ENCODE measurements around the gene CCDC13.

CCDC13 gene

DNA sequence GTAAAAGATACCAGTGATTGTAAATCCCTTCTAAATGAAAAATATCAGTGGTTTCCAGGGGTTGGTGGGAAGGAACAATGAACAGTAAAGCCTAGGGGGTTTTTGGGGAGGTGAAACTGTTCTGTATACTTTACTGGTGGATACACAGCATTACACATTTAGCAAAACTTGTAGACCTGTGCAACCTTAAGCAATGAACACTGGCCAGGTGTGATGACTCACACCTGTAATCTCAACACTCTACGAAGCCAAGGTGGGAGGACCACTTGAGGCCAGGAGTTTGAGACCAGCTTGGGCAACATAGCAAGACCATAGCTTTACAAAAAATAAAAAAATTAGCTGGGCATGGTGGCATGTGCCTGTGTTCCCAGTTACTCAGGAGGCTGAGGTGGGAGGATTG is 1.8 kb downstream of the CCDC13 start:
- Histone ChIP-seq H3K4me3 (ENCODE audit: insufficient read depth, low read depth, low read length, poor library complexity, severe bottlenecking) (no peak overlapping the region), H3K9me3 (ENCODE audit: control insufficient read depth, low read length) (no peaks in the 10 kb centered on the region), H3K27me3 (replicated peaks; ENCODE audit: control insufficient read depth, insufficient read depth, low read length, poor library complexity, severe bottlenecking) (no peaks in the 10 kb centered on the region), H3K4me1 (ENCODE audit: control insufficient read depth, insufficient read depth, low read length, poor library complexity, severe bottlenecking) (no peaks in the 10 kb centered on the region), H3K36me3 (ENCODE audit: control insufficient read depth, insufficient read depth, low read length) (no peaks in the 10 kb centered on the region), H3K27ac (ENCODE audit: insufficient read depth, low read length, poor library complexity, severe bottlenecking) (no peak overlapping the region)
- no peak for DNase-seq

DNA sequence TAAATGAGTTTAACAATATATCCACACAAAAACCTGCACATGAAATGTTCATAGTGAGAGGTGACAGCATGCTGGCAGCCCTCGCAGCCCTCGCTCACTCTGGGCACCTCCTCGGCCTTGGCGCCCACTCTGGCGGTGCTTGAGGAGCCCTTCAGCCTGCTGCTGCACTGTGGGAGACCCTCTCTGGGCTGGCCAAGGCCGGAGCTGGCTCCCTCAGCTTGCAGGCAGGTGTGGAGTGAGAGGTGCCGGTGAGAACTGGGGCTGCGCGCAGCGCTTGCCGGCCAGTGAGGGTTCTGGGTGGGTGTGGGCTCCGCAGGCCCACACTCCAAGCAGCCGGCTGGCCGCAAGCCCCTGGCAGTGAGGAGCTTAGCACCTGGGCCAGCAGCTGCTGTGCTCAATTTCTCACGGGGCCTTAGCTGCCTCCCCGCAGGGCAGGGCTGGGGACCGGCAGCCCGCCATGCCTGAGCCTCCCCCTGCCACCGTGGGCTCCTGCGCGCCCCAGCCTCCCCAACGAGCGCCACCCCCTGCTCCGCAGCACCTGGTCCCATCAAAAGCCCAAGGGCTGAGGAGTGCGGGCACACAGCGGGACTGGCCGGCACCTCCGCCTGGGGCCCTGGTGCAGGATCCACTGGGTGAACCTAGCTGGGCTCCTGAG is 3.4 kb downstream of the CCDC13 start:
- Histone ChIP-seq H3K4me1 (ENCODE audit: control insufficient read depth, insufficient read depth, low read length, poor library complexity, severe bottlenecking) (no peaks in the 10 kb centered on the region), H3K27me3 (replicated peaks; ENCODE audit: control insufficient read depth, insufficient read depth, low read length, poor library complexity, severe bottlenecking) (no peaks in the 10 kb centered on the region), H3K4me3 (ENCODE audit: insufficient read depth, low read depth, low read length, poor library complexity, severe bottlenecking) (no peak overlapping the region), H3K9me3 (ENCODE audit: control insufficient read depth, low read length) (no peaks in the 10 kb centered on the region), H3K36me3 (ENCODE audit: control insufficient read depth, insufficient read depth, low read length) (no peaks in the 10 kb centered on the region), H3K27ac (ENCODE audit: insufficient read depth, low read length, poor library complexity, severe bottlenecking) (no peak overlapping the region)
- DNase-seq: no peak

DNA sequence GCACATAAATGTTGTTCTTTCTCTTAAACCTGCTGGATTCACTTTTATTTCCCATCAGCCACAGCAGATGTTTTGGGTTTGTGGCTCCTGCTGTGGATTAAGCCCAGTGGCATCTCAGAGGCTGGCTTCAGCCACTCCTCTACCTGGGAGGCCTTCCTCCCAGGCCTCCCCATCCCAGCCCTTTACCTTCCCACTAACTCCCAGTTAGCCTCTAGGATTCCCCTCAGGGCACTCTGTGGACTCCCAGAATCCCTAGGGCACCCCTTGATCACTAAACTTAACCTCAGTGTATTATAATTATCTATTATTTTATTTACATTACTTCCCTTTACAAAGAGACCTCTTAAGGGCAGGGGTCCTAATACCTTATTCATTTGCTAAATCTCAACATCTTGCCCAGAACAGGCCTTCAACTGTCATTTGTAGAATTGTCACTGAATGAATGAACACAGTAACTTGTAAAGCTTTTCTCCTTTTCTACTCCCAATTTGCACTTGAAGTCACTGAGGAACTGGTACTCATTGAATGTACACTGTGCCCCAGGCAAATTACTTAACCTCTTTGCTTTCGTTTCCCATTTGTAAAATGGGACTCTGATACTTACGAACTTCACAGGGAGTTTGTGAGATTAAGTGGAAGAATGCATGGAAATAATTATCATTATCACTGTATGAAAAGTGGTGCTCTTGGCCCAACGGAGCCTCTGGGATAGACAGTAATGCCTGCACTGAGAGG is 8.3 kb downstream of the CCDC13 start:
- no peaks in the 10 kb centered on the region for H3K27me3 ChIP-seq (replicated peaks; ENCODE audit: control insufficient read depth, insufficient read depth, low read length, poor library complexity, severe bottlenecking)
- no peaks in the 10 kb centered on the region for H3K36me3 ChIP-seq (ENCODE audit: control insufficient read depth, insufficient read depth, low read length)
- no peak overlapping the region for H3K27ac ChIP-seq (ENCODE audit: insufficient read depth, low read length, poor library complexity, severe bottlenecking)
- no peak for DNase-seq
- no peak overlapping the region for H3K4me3 ChIP-seq (ENCODE audit: insufficient read depth, low read depth, low read length, poor library complexity, severe bottlenecking)
- no peaks in the 10 kb centered on the region for H3K4me1 ChIP-seq (ENCODE audit: control insufficient read depth, insufficient read depth, low read length, poor library complexity, severe bottlenecking)
- no peaks in the 10 kb centered on the region for H3K9me3 ChIP-seq (ENCODE audit: control insufficient read depth, low read length)

DNA sequence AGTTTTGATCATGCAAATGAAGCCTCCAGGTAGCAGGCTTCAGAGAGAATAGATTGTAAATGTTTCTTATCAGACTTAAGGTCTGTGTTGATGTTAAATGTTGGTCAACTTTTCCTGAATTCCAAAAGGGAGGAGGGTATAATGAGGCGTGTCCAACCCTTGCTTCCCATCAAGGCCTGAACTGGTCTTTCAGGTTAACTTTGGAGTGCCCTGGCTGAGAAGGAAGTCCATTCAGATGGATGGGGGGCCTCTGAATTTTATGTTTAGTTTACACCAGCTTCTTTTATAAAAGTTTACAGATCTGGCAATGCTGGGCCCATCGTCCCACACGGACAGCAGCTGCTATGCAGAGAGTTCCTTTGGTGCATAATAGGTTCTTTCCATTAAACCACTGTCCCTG is 8.9 kb downstream of the CCDC13 start:
- no peak overlapping the region for H3K4me3 ChIP-seq (ENCODE audit: insufficient read depth, low read depth, low read length, poor library complexity, severe bottlenecking)
- H3K27me3 ChIP-seq (replicated peaks; ENCODE audit: control insufficient read depth, insufficient read depth, low read length, poor library complexity, severe bottlenecking): no peaks in the 10 kb centered on the region
- H3K9me3 ChIP-seq (ENCODE audit: control insufficient read depth, low read length): no peaks in the 10 kb centered on the region
- no peak overlapping the region for H3K27ac ChIP-seq (ENCODE audit: insufficient read depth, low read length, poor library complexity, severe bottlenecking)
- no peak for DNase-seq
- no peaks in the 10 kb centered on the region for H3K36me3 ChIP-seq (ENCODE audit: control insufficient read depth, insufficient read depth, low read length)
- no peaks in the 10 kb centered on the region for H3K4me1 ChIP-seq (ENCODE audit: control insufficient read depth, insufficient read depth, low read length, poor library complexity, severe bottlenecking)

DNA sequence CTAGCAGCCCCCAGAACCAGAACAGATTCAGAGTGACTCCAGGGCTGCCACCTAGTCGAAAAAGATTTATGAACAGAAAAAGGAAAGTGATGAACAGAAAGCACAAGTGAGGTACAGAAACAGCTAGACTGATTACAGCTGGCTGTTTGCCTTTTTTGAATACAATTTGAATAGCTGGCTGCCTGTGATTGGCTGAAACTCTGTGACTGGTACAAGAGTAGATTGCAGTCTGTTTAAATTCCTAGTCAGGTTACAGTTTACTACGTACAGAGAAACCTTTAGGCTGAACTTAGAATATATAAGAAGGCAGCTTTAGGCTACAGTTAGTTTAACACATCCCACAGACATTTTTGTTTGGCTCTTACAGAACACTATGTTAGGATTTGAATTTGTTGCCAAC is 10.0 kb downstream of the CCDC13 start:
- Histone ChIP-seq H3K4me1 (ENCODE audit: control insufficient read depth, insufficient read depth, low read length, poor library complexity, severe bottlenecking) (no peaks in the 10 kb centered on the region), H3K36me3 (ENCODE audit: control insufficient read depth, insufficient read depth, low read length) (no peaks in the 10 kb centered on the region), H3K9me3 (ENCODE audit: control insufficient read depth, low read length) (no peaks in the 10 kb centered on the region), H3K27me3 (replicated peaks; ENCODE audit: control insufficient read depth, insufficient read depth, low read length, poor library complexity, severe bottlenecking) (no peaks in the 10 kb centered on the region), H3K27ac (ENCODE audit: insufficient read depth, low read length, poor library complexity, severe bottlenecking) (no peak overlapping the region), H3K4me3 (ENCODE audit: insufficient read depth, low read depth, low read length, poor library complexity, severe bottlenecking) (no peak overlapping the region)
- no peak for DNase-seq

DNA sequence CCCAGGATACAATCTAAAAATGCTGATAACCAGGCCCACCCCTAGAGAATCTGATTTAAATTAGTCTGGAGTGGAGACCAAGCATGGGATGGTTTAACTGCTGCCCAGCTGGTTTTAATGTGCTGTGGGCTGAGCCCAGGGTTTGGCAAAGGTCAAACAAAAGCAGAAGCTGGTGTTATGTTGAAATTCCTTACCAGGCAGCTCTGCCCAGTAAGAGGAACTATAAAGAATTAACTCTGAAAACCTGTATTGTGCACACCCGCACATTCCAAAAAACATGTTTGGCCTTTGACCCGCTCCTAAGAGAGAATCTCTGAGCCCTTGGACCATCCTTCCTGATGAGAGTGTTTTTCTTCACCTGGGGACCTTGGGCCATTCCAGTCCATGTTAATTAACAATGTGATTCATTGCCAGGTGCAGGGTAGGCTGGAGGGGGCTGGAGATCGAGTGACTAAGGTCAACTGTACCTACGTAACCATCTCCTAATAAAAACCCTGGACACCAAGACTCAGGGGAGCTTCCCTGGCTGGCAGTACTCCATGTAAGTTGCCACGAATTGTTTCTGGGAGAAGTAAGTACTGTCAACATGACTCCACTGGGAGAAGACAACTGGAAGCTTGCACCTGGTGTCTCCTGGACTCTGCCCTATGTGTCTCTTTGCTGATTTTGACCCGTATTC is 10.9 kb downstream of the CCDC13 start:
- no peak for DNase-seq

DNA sequence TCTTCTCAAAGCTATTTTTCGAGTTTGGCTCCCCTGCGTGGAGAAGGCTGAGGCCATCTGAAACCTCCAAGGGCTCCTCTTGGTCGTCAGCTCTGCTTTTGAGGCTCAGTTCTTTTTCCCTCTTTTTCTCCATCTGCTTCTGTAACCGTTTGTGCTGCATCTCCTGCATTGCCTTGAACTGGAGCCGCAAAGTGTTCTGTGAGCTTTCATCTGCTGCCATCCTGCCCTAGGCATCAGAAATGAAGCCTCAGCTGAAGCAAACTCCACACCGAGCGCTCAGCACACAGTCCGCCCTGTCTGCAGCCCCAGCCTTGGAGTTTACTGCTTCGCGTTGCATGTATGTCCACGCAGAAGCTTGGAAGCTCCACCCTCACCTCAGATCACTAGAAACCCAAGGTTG is 14.9 kb downstream of the CCDC13 start:
- Histone ChIP-seq H3K27me3 (replicated peaks; ENCODE audit: control insufficient read depth, insufficient read depth, low read length, poor library complexity, severe bottlenecking) (no peaks in the 10 kb centered on the region), H3K4me1 (ENCODE audit: control insufficient read depth, insufficient read depth, low read length, poor library complexity, severe bottlenecking) (no peaks in the 10 kb centered on the region), H3K36me3 (ENCODE audit: control insufficient read depth, insufficient read depth, low read length) (no peaks in the 10 kb centered on the region), H3K27ac (ENCODE audit: insufficient read depth, low read length, poor library complexity, severe bottlenecking) (no peak overlapping the region), H3K4me3 (ENCODE audit: insufficient read depth, low read depth, low read length, poor library complexity, severe bottlenecking) (no peak overlapping the region), H3K9me3 (ENCODE audit: control insufficient read depth, low read length) (no peaks in the 10 kb centered on the region)
- no peak for DNase-seq

More for the DNA sequence above, 10.9 kb downstream of the CCDC13 start:
- Histone ChIP-seq H3K9me3 (ENCODE audit: control insufficient read depth, low read length) (no peaks in the 10 kb centered on the region), H3K27ac (ENCODE audit: insufficient read depth, low read length, poor library complexity, severe bottlenecking) (no peak overlapping the region), H3K4me3 (ENCODE audit: insufficient read depth, low read depth, low read length, poor library complexity, severe bottlenecking) (no peak overlapping the region), H3K27me3 (replicated peaks; ENCODE audit: control insufficient read depth, insufficient read depth, low read length, poor library complexity, severe bottlenecking) (no peaks in the 10 kb centered on the region), H3K36me3 (ENCODE audit: control insufficient read depth, insufficient read depth, low read length) (no peaks in the 10 kb centered on the region), H3K4me1 (ENCODE audit: control insufficient read depth, insufficient read depth, low read length, poor library complexity, severe bottlenecking) (no peaks in the 10 kb centered on the region)

DNA sequence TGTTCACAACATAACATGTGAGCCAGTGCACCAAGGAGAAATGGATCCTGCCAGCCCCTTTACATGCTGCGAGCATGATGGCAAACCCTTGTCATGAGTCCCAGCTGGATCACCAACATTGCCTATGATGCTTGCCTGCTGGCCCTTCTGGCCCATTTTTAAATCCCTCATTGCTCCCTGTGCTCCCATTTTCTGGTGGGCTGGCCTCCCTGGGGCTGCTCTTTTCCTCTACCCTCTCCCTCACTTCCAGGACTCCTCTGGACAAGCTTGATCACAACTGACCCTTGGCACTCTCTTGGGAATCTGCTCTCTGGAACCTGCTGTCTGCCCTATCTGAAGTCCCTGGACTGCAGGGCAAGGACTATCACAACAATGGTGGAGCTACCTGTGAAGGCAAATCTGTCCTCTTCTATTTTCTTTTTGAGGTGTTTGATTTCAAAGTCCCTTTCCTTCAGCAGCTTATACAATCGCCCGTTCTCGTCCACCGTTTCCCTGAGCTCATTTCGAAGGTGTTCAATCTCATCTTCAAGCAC is 16.3 kb downstream of the CCDC13 start:
- Histone ChIP-seq H3K9me3 (ENCODE audit: control insufficient read depth, low read length) (no peaks in the 10 kb centered on the region), H3K36me3 (ENCODE audit: control insufficient read depth, insufficient read depth, low read length) (no peaks in the 10 kb centered on the region), H3K27me3 (replicated peaks; ENCODE audit: control insufficient read depth, insufficient read depth, low read length, poor library complexity, severe bottlenecking) (no peaks in the 10 kb centered on the region), H3K4me3 (ENCODE audit: insufficient read depth, low read depth, low read length, poor library complexity, severe bottlenecking) (no peak overlapping the region), H3K4me1 (ENCODE audit: control insufficient read depth, insufficient read depth, low read length, poor library complexity, severe bottlenecking) (no peaks in the 10 kb centered on the region), H3K27ac (ENCODE audit: insufficient read depth, low read length, poor library complexity, severe bottlenecking) (no peak overlapping the region)
- no peak for DNase-seq

DNA sequence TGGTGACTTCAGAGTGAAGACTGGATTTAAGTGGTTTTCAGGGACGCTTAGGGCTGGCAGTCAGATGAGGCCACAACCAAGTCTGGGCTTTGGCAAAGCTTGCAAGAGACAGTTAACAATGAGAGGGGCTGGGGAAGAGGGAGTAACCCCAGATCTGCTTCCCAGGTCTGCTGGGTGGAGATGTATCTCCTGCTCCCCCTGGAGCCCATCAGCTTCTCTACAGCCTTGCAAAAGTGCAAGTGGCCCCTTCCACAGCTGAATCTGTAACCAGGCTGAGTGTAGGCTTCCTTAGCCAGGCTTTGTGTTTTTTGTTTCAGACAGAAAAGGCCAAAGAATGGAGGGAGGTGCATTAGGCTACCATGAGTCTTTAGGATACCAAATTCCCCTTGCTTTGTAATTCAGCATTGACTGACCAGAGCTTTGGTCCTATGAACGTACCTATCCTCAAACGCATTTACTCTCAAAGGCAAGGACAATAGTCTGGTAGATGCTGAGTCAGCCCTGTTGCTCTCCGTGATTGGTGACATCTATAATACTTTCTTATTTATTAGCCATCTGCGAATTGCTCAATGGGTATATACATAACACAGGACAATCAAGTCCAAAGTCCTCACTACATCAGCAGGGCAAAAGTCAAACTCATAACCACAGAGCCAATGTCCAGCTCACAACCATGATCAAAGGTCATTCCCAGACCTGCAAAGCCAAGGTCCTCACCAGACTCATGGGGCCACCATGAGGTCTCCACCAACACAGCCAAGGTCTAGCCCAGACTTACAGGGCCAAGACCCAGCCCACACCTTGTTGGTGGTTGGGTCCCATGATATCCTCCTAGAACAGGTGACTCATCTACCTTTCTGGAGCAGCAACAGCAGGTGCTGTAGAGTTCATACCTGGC is 17.1 kb downstream of the CCDC13 start:
- H3K27me3 ChIP-seq (replicated peaks; ENCODE audit: control insufficient read depth, insufficient read depth, low read length, poor library complexity, severe bottlenecking): no peaks in the 10 kb centered on the region
- no peak overlapping the region for H3K4me3 ChIP-seq (ENCODE audit: insufficient read depth, low read depth, low read length, poor library complexity, severe bottlenecking)
- H3K27ac ChIP-seq (ENCODE audit: insufficient read depth, low read length, poor library complexity, severe bottlenecking): no peak overlapping the region
- H3K4me1 ChIP-seq (ENCODE audit: control insufficient read depth, insufficient read depth, low read length, poor library complexity, severe bottlenecking): no peaks in the 10 kb centered on the region
- no peak for DNase-seq
- no peaks in the 10 kb centered on the region for H3K36me3 ChIP-seq (ENCODE audit: control insufficient read depth, insufficient read depth, low read length)
- no peaks in the 10 kb centered on the region for H3K9me3 ChIP-seq (ENCODE audit: control insufficient read depth, low read length)

Measured in effector memory CD4-positive, alpha-beta T cell (primary cell).